ENCODE results near the gene HINT2. TPM values are rescaled to one million over a fixed set of nuclear protein-coding genes. Genes with fewer than 3 reads are reported as not detected.
A peak's percentile ranks its signal among the peaks of the same experiment; 100 is the strongest.

Gene HINT2
- total RNA-seq, 1 experiment from 2014 or later = 35.9 TPM

DNA sequence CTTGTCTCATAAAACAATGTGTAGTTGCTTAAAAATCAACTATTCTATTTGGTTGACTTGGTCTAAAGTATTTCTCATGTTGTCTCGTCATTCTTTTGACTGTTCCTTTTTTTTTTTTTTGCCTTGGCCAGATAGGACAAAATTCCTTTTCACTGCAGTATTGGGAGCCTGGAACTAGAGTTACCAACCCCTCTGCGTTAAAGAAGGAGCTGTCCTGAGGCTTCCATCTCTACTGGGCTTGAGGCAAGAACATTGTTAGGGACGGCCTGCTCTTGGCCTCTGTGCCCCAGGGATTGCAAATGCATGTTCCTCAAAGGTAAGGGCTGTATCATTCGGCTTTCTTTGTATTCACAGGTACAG is 24.8 kb downstream of the HINT2 start:
- H3K4me1 ChIP-seq (ENCODE audit: insufficient read depth, low read length) = no peaks in the 10 kb centered on the region
- H4K20me1 ChIP-seq (ENCODE audit: control insufficient read depth, insufficient read depth, insufficient read length) = no peaks in the 10 kb centered on the region
- no peak overlapping the region for H3K56ac ChIP-seq (ENCODE audit: insufficient read length, low read depth, low read length)
- H3K79me1 ChIP-seq (ENCODE audit: insufficient read depth, low read depth, low read length, poor library complexity, severe bottlenecking) = no peaks in the 10 kb centered on the region
- no peak overlapping the region for H4K5ac ChIP-seq (ENCODE audit: insufficient read length, low read depth, low read length)
- H3K23ac ChIP-seq (ENCODE audit: insufficient read length, low read depth, low read length) = no peak overlapping the region
- no peaks in the 10 kb centered on the region for H3K27me3 ChIP-seq (ENCODE audit: insufficient read depth, low read length)
- no peak overlapping the region for H4K8ac ChIP-seq (replicated peaks; ENCODE audit: insufficient read length, low read depth, low read length)
- H3K9me3 ChIP-seq (ENCODE audit: control insufficient read depth, low read depth, low read length) = no peaks in the 10 kb centered on the region
- no CpG with 5 or more reads among the region's 4 CpGs for whole genome bisulfite sequencing (ENCODE audit: extremely low coverage, insufficient read length, low lambda C conversion rate)
- no peak for DNase-seq
- peaks cover 0 to 14% (median 8%) of the 10 kb centered on the region in 3 experiments; a peak in 6 of 7 replicates for H3K36me3 Mint-ChIP-seq (ENCODE audit: insufficient read depth in 1 of 3, low read depth in 3 of 3)
- H3K4me2 ChIP-seq (ENCODE audit: insufficient read depth, insufficient read length, low read length) = no peak overlapping the region
- no peaks in the 10 kb centered on the region for H3K79me2 ChIP-seq (ENCODE audit: insufficient read depth, low read length)
- no peak overlapping the region for H2BK15ac ChIP-seq (ENCODE audit: low read depth, low read length)
- H3K4me1 Mint-ChIP-seq = peaks cover 17 to 19% of the 10 kb centered on the region in 2 experiments
- peak overlapping the region in 1 of 2 experiments; percentile 85; a peak in 2 of 5 replicates for H3K4me3 Mint-ChIP-seq
- no peak overlapping the region for H3K4ac ChIP-seq (ENCODE audit: low read depth, low read length)
- no peak overlapping the region for H2BK12ac ChIP-seq (ENCODE audit: insufficient read length, low read depth, low read length)
- H2BK20ac ChIP-seq (ENCODE audit: low read depth, low read length, poor library complexity, severe bottlenecking) = no peak overlapping the region
- H2BK120ac ChIP-seq (ENCODE audit: low read depth, low read length, poor library complexity, severe bottlenecking) = no peak overlapping the region
- TF ChIP-seq, protein P1, sequence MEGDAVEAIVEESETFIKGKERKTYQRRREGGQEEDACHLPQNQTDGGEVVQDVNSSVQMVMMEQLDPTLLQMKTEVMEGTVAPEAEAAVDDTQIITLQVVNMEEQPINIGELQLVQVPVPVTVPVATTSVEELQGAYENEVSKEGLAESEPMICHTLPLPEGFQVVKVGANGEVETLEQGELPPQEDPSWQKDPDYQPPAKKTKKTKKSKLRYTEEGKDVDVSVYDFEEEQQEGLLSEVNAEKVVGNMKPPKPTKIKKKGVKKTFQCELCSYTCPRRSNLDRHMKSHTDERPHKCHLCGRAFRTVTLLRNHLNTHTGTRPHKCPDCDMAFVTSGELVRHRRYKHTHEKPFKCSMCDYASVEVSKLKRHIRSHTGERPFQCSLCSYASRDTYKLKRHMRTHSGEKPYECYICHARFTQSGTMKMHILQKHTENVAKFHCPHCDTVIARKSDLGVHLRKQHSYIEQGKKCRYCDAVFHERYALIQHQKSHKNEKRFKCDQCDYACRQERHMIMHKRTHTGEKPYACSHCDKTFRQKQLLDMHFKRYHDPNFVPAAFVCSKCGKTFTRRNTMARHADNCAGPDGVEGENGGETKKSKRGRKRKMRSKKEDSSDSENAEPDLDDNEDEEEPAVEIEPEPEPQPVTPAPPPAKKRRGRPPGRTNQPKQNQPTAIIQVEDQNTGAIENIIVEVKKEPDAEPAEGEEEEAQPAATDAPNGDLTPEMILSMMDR (conservative IDR thresholded peaks at IDR 0.05) = no peak
- H4K91ac ChIP-seq (ENCODE audit: insufficient read length, low read depth, low read length) = no peak overlapping the region
- H3K14ac ChIP-seq (ENCODE audit: insufficient read depth, low read length) = no peak overlapping the region
- H3K27me3 Mint-ChIP-seq (ENCODE audit: low read depth) = peaks cover 4% of the 10 kb centered on the region
- H3K23me2 ChIP-seq (ENCODE audit: insufficient read length, low read depth, low read length, poor library complexity, severe bottlenecking) = peaks cover 3% of the 10 kb centered on the region
- H3T11ph ChIP-seq (ENCODE audit: low read length) = no peak overlapping the region
- H3K9ac ChIP-seq (ENCODE audit: extremely low read depth, insufficient read length, low read length) = no peak overlapping the region
- no peak overlapping the region for H3K27ac Mint-ChIP-seq
- no peak overlapping the region for H3K18ac ChIP-seq (ENCODE audit: insufficient read length, low read depth, low read length)
- no peak overlapping the region for H2BK5ac ChIP-seq (ENCODE audit: insufficient read length, low read length)
- H3K27ac ChIP-seq (ENCODE audit: insufficient read length, low read depth, low read length) = no peak overlapping the region
- H2AFZ ChIP-seq (ENCODE audit: low read length) = no peak overlapping the region
- H2AK5ac ChIP-seq (ENCODE audit: insufficient read length, low read length) = no peak overlapping the region
- no peaks in the 10 kb centered on the region for H3K9me3 Mint-ChIP-seq

Data from H9 (cell line).